ENCODE data around the gene NKX2-2. TPM values are rescaled to one million over a fixed set of nuclear protein-coding genes. Genes with fewer than 3 reads are reported as not detected.

NKX2-2 gene
- total RNA-seq, 4 donors from 2014 or later: 1.7 to 3.9 (median 2.9) TPM

GRCh38 chr20:21500599-21500998 lies 13.3 kb downstream of the NKX2-2 start:
- DNase-seq: no peak
- no peak overlapping the region for H3K4me3 ChIP-seq
- no peaks in the 10 kb centered on the region for H3K36me3 ChIP-seq
- peaks cover 0 to 3% of the 10 kb centered on the region in 2 donors for H3K27me3 ChIP-seq
- no peaks in the 10 kb centered on the region for H3K9me3 ChIP-seq
- no peak for TF ChIP-seq POLR2A (IDR thresholded peaks at IDR 0.05)
- TF ChIP-seq, protein P1, sequence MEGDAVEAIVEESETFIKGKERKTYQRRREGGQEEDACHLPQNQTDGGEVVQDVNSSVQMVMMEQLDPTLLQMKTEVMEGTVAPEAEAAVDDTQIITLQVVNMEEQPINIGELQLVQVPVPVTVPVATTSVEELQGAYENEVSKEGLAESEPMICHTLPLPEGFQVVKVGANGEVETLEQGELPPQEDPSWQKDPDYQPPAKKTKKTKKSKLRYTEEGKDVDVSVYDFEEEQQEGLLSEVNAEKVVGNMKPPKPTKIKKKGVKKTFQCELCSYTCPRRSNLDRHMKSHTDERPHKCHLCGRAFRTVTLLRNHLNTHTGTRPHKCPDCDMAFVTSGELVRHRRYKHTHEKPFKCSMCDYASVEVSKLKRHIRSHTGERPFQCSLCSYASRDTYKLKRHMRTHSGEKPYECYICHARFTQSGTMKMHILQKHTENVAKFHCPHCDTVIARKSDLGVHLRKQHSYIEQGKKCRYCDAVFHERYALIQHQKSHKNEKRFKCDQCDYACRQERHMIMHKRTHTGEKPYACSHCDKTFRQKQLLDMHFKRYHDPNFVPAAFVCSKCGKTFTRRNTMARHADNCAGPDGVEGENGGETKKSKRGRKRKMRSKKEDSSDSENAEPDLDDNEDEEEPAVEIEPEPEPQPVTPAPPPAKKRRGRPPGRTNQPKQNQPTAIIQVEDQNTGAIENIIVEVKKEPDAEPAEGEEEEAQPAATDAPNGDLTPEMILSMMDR (IDR thresholded peaks at IDR 0.05): no peak
- H3K4me1 ChIP-seq: peaks cover 0 to 7% (median 4%) of the 10 kb centered on the region in 4 donors
- H3K27ac ChIP-seq: no peak overlapping the region

DNA sequence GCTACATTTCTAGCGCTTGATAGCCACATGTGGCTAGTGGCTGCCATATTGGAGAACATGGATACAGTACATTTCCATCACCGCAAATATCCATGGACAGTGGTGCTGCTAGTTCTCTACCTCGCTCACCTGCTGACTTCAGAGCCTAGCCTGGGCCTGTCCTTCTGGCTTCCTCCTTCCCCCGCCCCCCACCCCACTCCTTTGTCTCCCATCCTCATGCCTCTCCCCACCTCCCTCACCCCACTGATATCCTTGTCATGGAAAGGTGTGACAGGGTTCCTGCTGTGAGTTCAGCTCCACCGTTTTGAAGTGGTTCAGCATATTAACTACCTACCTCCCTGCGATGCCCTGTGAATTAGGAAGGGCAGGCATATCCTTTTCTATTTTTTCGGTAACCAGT lies 14.2 kb downstream of the NKX2-2 start:
- TF ChIP-seq POLR2A (IDR thresholded peaks at IDR 0.05): no peak
- TF ChIP-seq, protein P1 (IDR thresholded peaks at IDR 0.05): no peak
- no peaks in the 10 kb centered on the region for H3K27me3 ChIP-seq
- H3K4me1 ChIP-seq: no peaks in the 10 kb centered on the region

GRCh38 chr20:21498635-21499034 lies 15.2 kb downstream of the NKX2-2 start:
- H3K4me3 ChIP-seq: no peak overlapping the region
- H3K27ac ChIP-seq: no peak overlapping the region
- H3K4me1 ChIP-seq: no peaks in the 10 kb centered on the region
- H3K27me3 ChIP-seq: no peaks in the 10 kb centered on the region
- H3K9me3 ChIP-seq: no peaks in the 10 kb centered on the region
- no peak for DNase-seq
- TF ChIP-seq POLR2A (IDR thresholded peaks at IDR 0.05): no peak
- TF ChIP-seq, protein P1 (IDR thresholded peaks at IDR 0.05): no peak
- no peaks in the 10 kb centered on the region for H3K36me3 ChIP-seq

More for the DNA sequence above, 14.2 kb downstream of the NKX2-2 start:
- H3K9me3 ChIP-seq: no peaks in the 10 kb centered on the region
- DNase-seq: no peak
- no peak overlapping the region for H3K4me3 ChIP-seq
- H3K27ac ChIP-seq: no peak overlapping the region
- no peaks in the 10 kb centered on the region for H3K36me3 ChIP-seq

DNA sequence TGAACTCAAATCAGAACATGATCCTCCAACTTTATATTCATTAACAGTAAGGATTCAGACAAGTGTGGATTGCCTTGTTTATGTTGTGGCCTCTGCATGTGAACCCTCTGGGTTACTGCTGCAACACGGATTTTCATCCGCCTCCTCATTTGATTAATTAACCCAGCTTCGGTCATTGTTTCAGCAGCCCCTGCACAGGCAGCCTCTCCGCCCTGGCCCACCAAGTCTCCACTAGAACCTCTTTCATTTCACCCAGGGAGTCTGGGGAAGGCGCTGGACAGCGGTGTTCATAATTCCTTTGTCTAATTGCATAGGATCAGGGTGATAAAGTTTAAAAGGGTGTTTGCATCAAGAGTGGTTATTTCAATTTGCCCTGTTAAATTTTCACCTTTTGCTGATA lies 15.7 kb downstream of the NKX2-2 start:
- H3K9me3 ChIP-seq: no peaks in the 10 kb centered on the region
- no peak overlapping the region for H3K4me3 ChIP-seq
- H3K27me3 ChIP-seq: no peaks in the 10 kb centered on the region
- no peak overlapping the region for H3K27ac ChIP-seq
- TF ChIP-seq, protein P1 (IDR thresholded peaks at IDR 0.05): no peak
- no peak for TF ChIP-seq POLR2A (IDR thresholded peaks at IDR 0.05)
- DNase-seq: no peak
- no peaks in the 10 kb centered on the region for H3K4me1 ChIP-seq
- no peaks in the 10 kb centered on the region for H3K36me3 ChIP-seq

GRCh38 chr20:21496452-21496851 lies 17.4 kb downstream of the NKX2-2 start:
- Histone ChIP-seq H3K27ac (no peak overlapping the region), H3K36me3 (no peaks in the 10 kb centered on the region), H3K9me3 (no peaks in the 10 kb centered on the region), H3K4me3 (no peak overlapping the region), H3K4me1 (no peaks in the 10 kb centered on the region), H3K27me3 (no peaks in the 10 kb centered on the region)
- TF ChIP-seq POLR2A (IDR thresholded peaks at IDR 0.05): no peak
- TF ChIP-seq, protein P1 (IDR thresholded peaks at IDR 0.05): no peak
- no peak for DNase-seq

DNA sequence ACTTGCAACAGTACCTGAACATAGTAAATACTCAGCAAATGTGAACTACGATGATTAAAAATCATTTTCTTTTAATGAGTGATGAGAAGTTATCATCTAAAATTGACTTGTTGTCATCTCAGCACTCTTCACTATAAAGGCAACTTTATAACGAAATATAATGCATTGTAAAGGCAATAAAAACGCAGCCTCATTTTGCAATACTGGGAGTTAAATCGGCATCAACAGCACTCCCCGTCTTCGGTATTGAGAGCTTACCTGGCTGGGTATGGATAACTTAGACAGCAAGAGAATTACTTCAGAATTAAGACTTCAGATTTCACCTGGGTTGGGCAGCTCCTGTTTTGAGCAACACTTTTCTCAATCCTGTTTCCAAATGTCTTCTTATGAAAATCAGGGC lies 20.8 kb downstream of the NKX2-2 start:
- Histone ChIP-seq H3K4me1 (no peaks in the 10 kb centered on the region), H3K27me3 (no peaks in the 10 kb centered on the region), H3K9me3 (no peaks in the 10 kb centered on the region), H3K36me3 (no peaks in the 10 kb centered on the region), H3K4me3 (no peak overlapping the region), H3K27ac (no peak overlapping the region)
- DNase-seq: no peak
- no peak for TF ChIP-seq POLR2A (IDR thresholded peaks at IDR 0.05)
- TF ChIP-seq, protein P1 (IDR thresholded peaks at IDR 0.05): no peak
